Measurements from ENCODE around the gene COX4I1.

COX4I1 gene

DNA sequence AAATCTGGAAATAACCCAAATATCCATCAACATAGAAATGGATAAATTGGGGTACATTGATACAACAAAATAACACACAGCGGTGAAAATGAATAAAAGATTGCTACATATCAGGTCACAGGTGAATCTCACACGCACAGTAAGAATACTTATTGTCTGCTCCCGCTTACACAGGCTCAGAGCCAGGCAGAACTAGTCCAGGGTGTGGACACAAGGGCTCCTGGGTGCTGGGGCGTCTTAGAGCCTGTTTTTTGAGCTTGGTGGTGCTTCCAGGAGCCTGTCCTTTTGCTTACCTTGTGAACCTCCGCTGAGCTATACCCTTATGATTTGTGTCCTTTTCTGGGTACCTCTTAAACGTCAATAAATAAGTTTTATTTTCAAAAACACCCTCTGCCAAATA, 28.8 kb upstream of the COX4I1 start:
- peaks cover 14% of the 10 kb centered on the region for H3K4me1 ChIP-seq (ENCODE audit: insufficient read depth, low read length)
- no peak overlapping the region for H3K9ac ChIP-seq (ENCODE audit: low read depth, low read length)
- no peak overlapping the region for H3K4me3 ChIP-seq (ENCODE audit: low read length)
- WGBS: 93% methylated on average over 6 of the region's 6 CpGs
- H3K27ac ChIP-seq (ENCODE audit: low read depth, low read length): no peak overlapping the region
- peaks cover 7% of the 10 kb centered on the region; the same call in 1 of the 2 replicates for H3K36me3 ChIP-seq (ENCODE audit: insufficient read depth, low read length)
- H3K9me3 ChIP-seq (ENCODE audit: insufficient read depth, low read depth, low read length): no peaks in the 10 kb centered on the region
- no peaks in the 10 kb centered on the region for H3K27me3 ChIP-seq (ENCODE audit: insufficient read depth, low read length)

DNA sequence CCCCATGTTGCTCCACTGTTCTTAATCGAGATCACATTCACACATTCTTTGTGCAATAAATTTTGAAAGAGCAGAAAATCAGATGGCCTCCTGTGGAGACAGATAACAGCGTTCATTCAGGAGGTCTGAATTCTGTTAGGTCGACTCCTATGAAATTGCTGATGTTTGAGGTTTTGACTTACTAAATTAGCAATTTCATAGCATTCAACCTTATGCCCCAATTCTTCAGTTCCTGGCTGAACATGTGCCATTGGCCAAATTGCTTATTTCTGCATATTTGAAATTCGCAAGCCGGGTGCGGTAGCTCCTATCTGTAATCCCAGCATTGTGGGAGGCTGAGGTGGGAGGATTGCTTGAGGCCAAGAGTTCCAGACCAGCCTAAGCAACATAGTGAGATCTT, 26.5 kb upstream of the COX4I1 start:
- no peak overlapping the region for H3K9ac ChIP-seq (ENCODE audit: low read depth, low read length)
- no peak overlapping the region for H3K27ac ChIP-seq (ENCODE audit: low read depth, low read length)
- no peaks in the 10 kb centered on the region for H3K9me3 ChIP-seq (ENCODE audit: insufficient read depth, low read depth, low read length)
- no peaks in the 10 kb centered on the region for H3K27me3 ChIP-seq (ENCODE audit: insufficient read depth, low read length)
- peaks cover 29% of the 10 kb centered on the region for H3K36me3 ChIP-seq (ENCODE audit: insufficient read depth, low read length)
- H3K4me3 ChIP-seq (ENCODE audit: low read length): no peak overlapping the region
- H3K4me1 ChIP-seq (ENCODE audit: insufficient read depth, low read length): peaks cover 7% of the 10 kb centered on the region; the same call in 1 of the 2 replicates
- 94% methylated on average over 6 of the region's 6 CpGs for WGBS

DNA sequence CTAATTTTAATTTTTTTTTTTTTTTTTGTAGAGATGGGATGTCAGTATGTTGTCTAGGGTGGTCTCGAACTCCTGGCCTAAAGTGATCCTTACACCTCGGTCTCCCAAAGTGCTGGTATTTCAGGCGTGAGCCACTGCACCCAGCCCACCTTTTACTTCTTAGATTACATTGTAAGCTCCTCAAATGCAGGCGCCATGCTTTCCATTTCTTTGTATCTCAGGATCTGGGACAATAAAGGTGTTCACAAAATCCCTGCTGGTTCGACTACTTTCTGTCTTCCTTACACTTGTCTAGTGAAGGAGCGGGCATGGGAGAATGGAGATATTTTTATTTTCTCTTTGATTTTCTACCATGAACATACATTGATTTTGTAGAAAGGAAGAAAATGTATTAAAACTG, 25.4 kb upstream of the COX4I1 start:
- Histone ChIP-seq H3K4me3 (ENCODE audit: low read length) (no peak overlapping the region), H3K4me1 (ENCODE audit: insufficient read depth, low read length) (no peaks in the 10 kb centered on the region), H3K27ac (ENCODE audit: low read depth, low read length) (no peak overlapping the region), H3K36me3 (ENCODE audit: insufficient read depth, low read length) (peaks cover 39% of the 10 kb centered on the region), H3K27me3 (ENCODE audit: insufficient read depth, low read length) (no peaks in the 10 kb centered on the region), H3K9ac (ENCODE audit: low read depth, low read length) (no peak overlapping the region), H3K9me3 (ENCODE audit: insufficient read depth, low read depth, low read length) (no peaks in the 10 kb centered on the region)
- 94% methylated on average over 5 of the region's 6 CpGs for WGBS

DNA sequence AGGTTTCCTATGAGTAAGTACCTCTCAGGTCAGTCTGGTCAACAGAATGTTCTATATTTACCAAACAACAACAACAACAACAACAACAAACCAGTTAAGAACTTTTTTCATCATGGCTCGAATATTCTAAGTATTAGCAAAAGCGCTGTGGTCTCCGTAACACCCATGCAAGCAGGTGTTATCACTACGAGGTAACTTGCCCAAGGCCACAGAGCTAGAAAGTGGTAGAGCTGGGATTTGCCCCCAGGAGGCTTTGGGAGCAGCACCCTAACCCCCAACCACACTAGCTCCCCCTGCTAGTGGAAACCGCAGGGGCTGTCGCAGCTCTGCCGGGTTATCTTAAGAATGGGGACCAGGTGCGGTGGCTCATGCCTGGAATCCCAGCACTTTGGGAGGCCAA, 24.7 kb upstream of the COX4I1 start:
- Histone ChIP-seq H3K27me3 (ENCODE audit: insufficient read depth, low read length) (no peaks in the 10 kb centered on the region), H3K9ac (ENCODE audit: low read depth, low read length) (no peak overlapping the region), H3K4me3 (ENCODE audit: low read length) (no peak overlapping the region), H3K4me1 (ENCODE audit: insufficient read depth, low read length) (no peaks in the 10 kb centered on the region), H3K36me3 (ENCODE audit: insufficient read depth, low read length) (peaks cover 46% of the 10 kb centered on the region), H3K27ac (ENCODE audit: low read depth, low read length) (no peak overlapping the region), H3K9me3 (ENCODE audit: insufficient read depth, low read depth, low read length) (no peaks in the 10 kb centered on the region)
- 96% methylated on average over 8 of the region's 8 CpGs for WGBS

DNA sequence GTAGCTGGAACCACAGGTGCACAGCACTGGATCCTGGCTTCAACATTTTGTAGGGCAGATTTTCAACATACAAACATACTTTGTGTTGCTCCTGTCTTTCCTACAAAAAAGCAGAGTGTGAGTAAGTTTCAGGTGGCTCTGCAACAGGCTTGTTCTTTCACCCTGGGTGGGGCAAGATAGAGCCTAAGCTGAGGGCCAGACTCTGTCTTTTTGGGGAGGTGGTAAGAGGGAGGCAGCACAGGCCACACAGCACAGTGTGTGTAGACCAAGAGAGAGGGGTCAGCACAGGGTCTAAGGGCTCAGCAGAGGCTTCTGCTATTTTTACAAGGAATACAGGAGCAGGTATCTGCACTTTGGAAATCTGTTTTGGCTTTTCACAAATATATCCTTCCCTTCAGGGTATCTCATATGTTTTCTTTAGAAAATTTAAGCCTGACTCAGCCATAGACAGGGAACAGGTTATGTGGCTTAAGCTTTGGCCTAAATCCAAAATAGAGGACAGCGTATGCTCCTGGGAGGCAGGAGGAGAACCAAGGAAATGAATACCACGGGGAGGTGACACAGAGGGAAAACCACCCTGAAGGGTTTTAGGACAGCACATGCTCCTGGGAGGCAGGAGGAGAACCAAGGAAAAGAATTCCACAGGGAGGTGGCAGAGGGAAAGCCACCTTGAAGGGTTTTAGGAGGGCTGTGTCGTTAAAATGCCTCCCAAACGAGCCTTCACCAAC, 21.7 kb upstream of the COX4I1 start:
- WGBS: 87% methylated on average over 4 of the region's 4 CpGs
- H3K4me3 ChIP-seq (ENCODE audit: low read length): no peak overlapping the region
- H3K9ac ChIP-seq (ENCODE audit: low read depth, low read length): no peak overlapping the region
- no peaks in the 10 kb centered on the region for H3K4me1 ChIP-seq (ENCODE audit: insufficient read depth, low read length)
- H3K9me3 ChIP-seq (ENCODE audit: insufficient read depth, low read depth, low read length): no peaks in the 10 kb centered on the region
- H3K27ac ChIP-seq (ENCODE audit: low read depth, low read length): no peak overlapping the region
- H3K27me3 ChIP-seq (ENCODE audit: insufficient read depth, low read length): no peaks in the 10 kb centered on the region
- peaks cover 62% of the 10 kb centered on the region for H3K36me3 ChIP-seq (ENCODE audit: insufficient read depth, low read length)

DNA sequence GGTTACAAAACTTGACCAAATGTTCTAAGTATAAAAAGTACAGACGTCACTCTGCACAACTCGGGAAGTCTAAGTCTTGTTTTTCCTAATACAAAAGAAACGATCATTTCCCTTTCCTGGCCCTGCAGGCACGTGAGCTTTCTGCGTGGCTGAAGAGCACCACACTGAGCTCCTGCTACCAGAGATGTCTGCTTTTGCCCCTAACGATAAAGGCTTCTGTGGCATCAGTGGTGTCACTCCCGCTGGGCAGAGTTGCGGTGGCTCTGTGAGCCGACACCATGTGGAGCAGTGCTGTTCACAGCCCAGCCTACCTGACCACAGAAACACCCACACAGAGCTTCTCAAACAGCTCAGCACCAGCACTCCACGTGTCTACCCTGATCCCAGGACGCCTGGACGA, 20.6 kb upstream of the COX4I1 start:
- Histone ChIP-seq H3K9ac (ENCODE audit: low read depth, low read length) (no peak overlapping the region), H3K4me3 (ENCODE audit: low read length) (no peak overlapping the region), H3K36me3 (ENCODE audit: insufficient read depth, low read length) (peaks cover 62% of the 10 kb centered on the region), H3K27me3 (ENCODE audit: insufficient read depth, low read length) (no peaks in the 10 kb centered on the region), H3K4me1 (ENCODE audit: insufficient read depth, low read length) (no peaks in the 10 kb centered on the region), H3K27ac (ENCODE audit: low read depth, low read length) (no peak overlapping the region), H3K9me3 (ENCODE audit: insufficient read depth, low read depth, low read length) (no peaks in the 10 kb centered on the region)
- 93% methylated on average over 12 of the region's 12 CpGs for WGBS

DNA sequence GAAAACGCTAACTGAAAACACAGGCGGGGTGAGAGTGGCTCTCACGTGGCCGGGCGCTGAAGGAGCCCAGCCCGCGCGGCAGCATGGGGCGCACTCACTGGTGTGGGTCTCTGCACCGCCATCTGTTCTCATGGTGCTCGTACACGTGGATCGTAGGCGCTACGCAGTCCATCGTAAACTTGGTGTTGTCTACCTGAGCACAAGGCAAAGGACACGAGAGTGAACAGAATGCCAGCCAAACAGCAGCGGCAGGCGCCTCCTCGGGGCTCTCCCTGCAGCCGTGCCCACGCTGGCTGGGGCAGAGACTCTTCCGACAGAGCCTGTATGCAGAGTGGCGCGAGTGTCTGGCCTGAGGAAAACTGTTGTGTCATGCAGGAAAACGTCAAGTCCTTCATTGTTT, 19.2 kb upstream of the COX4I1 start:
- H3K4me3 ChIP-seq (ENCODE audit: low read length): no peak overlapping the region
- 92% methylated on average over 26 of the region's 26 CpGs for WGBS
- no peaks in the 10 kb centered on the region for H3K4me1 ChIP-seq (ENCODE audit: insufficient read depth, low read length)
- H3K9ac ChIP-seq (ENCODE audit: low read depth, low read length): no peak overlapping the region
- no peaks in the 10 kb centered on the region for H3K9me3 ChIP-seq (ENCODE audit: insufficient read depth, low read depth, low read length)
- no peaks in the 10 kb centered on the region for H3K27me3 ChIP-seq (ENCODE audit: insufficient read depth, low read length)
- peaks cover 66% of the 10 kb centered on the region for H3K36me3 ChIP-seq (ENCODE audit: insufficient read depth, low read length)
- H3K27ac ChIP-seq (ENCODE audit: low read depth, low read length): no peak overlapping the region

DNA sequence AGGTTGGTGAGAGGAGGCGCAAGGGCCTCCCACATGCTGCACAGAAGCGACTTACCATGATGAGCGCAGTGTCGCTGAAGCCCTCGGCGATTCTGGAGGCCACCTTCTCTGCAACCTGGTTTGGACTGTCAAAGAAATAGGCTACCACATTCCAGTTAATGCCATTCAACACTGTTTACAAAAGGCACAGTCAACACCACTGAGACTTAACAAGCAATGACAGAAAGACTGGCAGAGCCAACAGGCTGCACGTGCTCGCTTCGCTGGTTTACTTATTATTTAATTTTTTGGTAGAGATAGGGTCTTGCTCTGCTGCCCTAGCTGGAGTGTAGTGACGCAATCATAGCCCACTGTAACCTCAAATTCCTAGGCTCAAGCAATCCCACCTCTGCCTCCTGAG, 18.3 kb upstream of the COX4I1 start:
- peaks cover 70% of the 10 kb centered on the region for H3K36me3 ChIP-seq (ENCODE audit: insufficient read depth, low read length)
- H3K9ac ChIP-seq (ENCODE audit: low read depth, low read length): no peak overlapping the region
- no peaks in the 10 kb centered on the region for H3K27me3 ChIP-seq (ENCODE audit: insufficient read depth, low read length)
- no peaks in the 10 kb centered on the region for H3K4me1 ChIP-seq (ENCODE audit: insufficient read depth, low read length)
- H3K27ac ChIP-seq (ENCODE audit: low read depth, low read length): no peak overlapping the region
- WGBS: 98% methylated on average over 9 of the region's 10 CpGs
- H3K4me3 ChIP-seq (ENCODE audit: low read length): no peak overlapping the region
- H3K9me3 ChIP-seq (ENCODE audit: insufficient read depth, low read depth, low read length): no peaks in the 10 kb centered on the region

DNA sequence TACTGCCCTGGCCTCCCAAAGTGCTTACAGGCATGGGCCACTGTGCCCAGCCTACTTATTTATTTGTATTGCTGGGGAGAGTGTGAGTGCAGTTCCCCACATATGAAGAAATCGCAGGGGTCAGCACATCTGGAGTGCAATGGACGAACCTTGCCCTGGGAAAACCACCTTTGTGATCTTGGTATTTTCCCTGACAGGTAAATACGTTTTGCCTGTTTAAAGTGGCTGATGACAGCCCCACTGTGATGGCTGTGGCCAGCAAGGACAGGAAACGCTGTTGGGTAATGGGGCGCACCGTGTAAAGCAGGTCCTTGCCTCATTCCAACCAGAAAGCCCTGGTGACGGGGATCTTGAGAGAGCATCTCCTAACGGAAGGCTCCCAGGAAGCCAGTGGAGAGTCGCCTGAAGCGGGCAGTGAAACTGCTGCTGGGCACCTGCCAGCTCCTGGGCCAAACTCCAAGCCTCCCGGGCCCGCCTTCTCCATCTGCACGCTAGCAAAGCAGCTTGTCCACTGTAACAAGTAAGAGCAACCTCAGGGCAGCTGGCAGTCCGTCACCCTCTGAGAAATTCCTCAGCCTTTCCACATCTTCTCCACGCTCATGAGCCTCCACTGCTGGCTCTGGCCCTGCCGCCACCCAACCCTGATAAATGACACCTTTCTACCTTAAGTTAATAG, 17.7 kb upstream of the COX4I1 start:
- 96% methylated on average over 16 of the region's 16 CpGs for WGBS
- Histone ChIP-seq H3K9ac (ENCODE audit: low read depth, low read length) (no peak overlapping the region), H3K27ac (ENCODE audit: low read depth, low read length) (no peak overlapping the region), H3K9me3 (ENCODE audit: insufficient read depth, low read depth, low read length) (no peaks in the 10 kb centered on the region), H3K4me1 (ENCODE audit: insufficient read depth, low read length) (no peaks in the 10 kb centered on the region), H3K27me3 (ENCODE audit: insufficient read depth, low read length) (no peaks in the 10 kb centered on the region), H3K36me3 (ENCODE audit: insufficient read depth, low read length) (peaks cover 70% of the 10 kb centered on the region), H3K4me3 (ENCODE audit: low read length) (no peak overlapping the region)

DNA sequence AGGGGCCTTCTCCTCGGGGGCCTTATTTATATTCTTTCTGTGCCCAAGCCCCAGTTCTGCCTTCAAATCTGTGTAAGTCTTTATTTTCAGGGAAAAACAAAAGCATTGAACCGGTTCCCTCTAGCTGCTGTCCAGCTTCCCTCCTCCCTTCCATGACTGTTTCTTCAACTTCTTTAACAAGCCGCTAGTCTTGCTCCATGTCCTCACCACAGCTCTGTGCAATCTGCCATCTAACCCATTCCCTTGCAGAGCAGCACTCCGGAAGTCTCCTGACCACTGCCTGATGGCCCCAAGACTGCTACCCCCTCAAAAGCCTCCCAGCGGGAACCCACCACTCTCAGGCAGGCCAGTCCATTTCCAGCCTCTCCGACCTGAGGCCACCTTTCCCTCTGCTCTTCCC, 17.0 kb upstream of the COX4I1 start:
- whole genome bisulfite sequencing: 92% methylated on average over 6 of the region's 6 CpGs
- no peak overlapping the region for H3K9ac ChIP-seq (ENCODE audit: low read depth, low read length)
- no peaks in the 10 kb centered on the region for H3K9me3 ChIP-seq (ENCODE audit: insufficient read depth, low read depth, low read length)
- no peak overlapping the region for H3K27ac ChIP-seq (ENCODE audit: low read depth, low read length)
- H3K36me3 ChIP-seq (ENCODE audit: insufficient read depth, low read length): peaks cover 70% of the 10 kb centered on the region
- no peaks in the 10 kb centered on the region for H3K27me3 ChIP-seq (ENCODE audit: insufficient read depth, low read length)
- H3K4me1 ChIP-seq (ENCODE audit: insufficient read depth, low read length): no peaks in the 10 kb centered on the region
- H3K4me3 ChIP-seq (ENCODE audit: low read length): no peak overlapping the region

DNA sequence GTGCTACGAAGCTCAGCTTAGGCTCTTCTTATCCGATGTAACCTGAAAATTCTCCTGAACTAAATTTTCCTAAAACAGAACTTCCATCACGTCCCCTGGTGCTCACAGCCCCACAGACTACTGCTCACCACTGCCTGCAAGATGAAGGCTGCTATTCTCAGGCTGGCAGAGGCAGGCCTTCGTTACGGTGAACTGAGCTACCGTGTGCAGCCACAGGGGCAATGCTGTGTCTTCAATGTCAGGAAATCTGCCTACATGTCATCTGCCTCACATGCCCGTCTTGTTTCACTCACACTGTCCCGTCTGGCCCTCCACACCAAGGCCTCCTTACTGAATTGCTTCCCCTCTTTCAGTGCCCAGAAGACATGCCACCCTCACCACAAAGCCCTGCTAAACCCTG, 16.1 kb upstream of the COX4I1 start:
- Histone ChIP-seq H3K36me3 (ENCODE audit: insufficient read depth, low read length) (peaks cover 70% of the 10 kb centered on the region), H3K4me3 (ENCODE audit: low read length) (no peak overlapping the region), H3K27me3 (ENCODE audit: insufficient read depth, low read length) (no peaks in the 10 kb centered on the region), H3K27ac (ENCODE audit: low read depth, low read length) (no peak overlapping the region), H3K9ac (ENCODE audit: low read depth, low read length) (no peak overlapping the region), H3K9me3 (ENCODE audit: insufficient read depth, low read depth, low read length) (no peaks in the 10 kb centered on the region), H3K4me1 (ENCODE audit: insufficient read depth, low read length) (no peaks in the 10 kb centered on the region)
- WGBS: 95% methylated on average over 8 of the region's 8 CpGs

Data from HUES64 (cell line).